Thoracic aorta (tissue), 2 donors: ENCODE results near the gene HMMR. TPM values are rescaled to one million over a fixed set of nuclear protein-coding genes. Genes with fewer than 3 reads are reported as not detected.

Experiments
- ATAC-seq: fragments of 150-250 bp; one replicate; pipeline ENCODE4 v1.8.0; 2017; ENCODE audit warnings: low read depth; ENCODE audit not compliant: insufficient number of reproducible peaks, low FRiP score
- DNase-seq: peaks from one replicate; pipeline ENCODE4 v3.0.0-alpha.2; 2020; ENCODE audit warnings: low spot score
- H3K27ac ChIP-seq, 2 donors: fragments of 200-600 bp; sonication (generic); 1 replicate in 1 of 2; 2 replicates in 1 of 2; pipeline ENCODE4 v1.5.1; 2016; ENCODE audit warnings: mild to moderate bottlenecking in 2 of 2, moderate library complexity in 2 of 2
- H3K27me3 ChIP-seq: fragments of 200-600 bp; sonication (generic); replicated peaks from 2 replicates; pipeline ENCODE4 v1.6.0; 2016; ENCODE audit warnings: mild to moderate bottlenecking; ENCODE audit not compliant: insufficient read depth
- H3K36me3 ChIP-seq: fragments of 200-600 bp; sonication (generic); one replicate; pipeline ENCODE4 v1.5.1; 2016
- H3K4me1 ChIP-seq, 2 donors: fragments of 200-600 bp; sonication (generic); 1 replicate in 1 of 2; 2 replicates in 1 of 2; pipeline versions ENCODE4 v1.5.1 to v1.6.0; 2016; ENCODE audit warnings: low read depth in 2 of 2, mild to moderate bottlenecking in 1 of 2; ENCODE audit not compliant: control insufficient read depth in 1 of 2
- H3K4me3 ChIP-seq: fragments of 200-600 bp; sonication (generic); 2 replicates; pipeline ENCODE4 v1.5.1; 2016; ENCODE audit warnings: mild to moderate bottlenecking
- H3K9me3 ChIP-seq: fragments of 200-600 bp; sonication (generic); 2 replicates; pipeline ENCODE4 v1.5.1; 2016
- CTCF ChIP-seq: fragments of 200-600 bp; sonication (generic); IDR thresholded peaks from one replicate; pipeline ENCODE4 v1.5.1; 2019; ENCODE audit warnings: antibody characterized with exemption
- total RNA-seq, 2 donors: library from RNA; depleted of rRNA; stranded (reverse); fragments of >200 nt; gene quantifications; one replicate each; pipeline versions ENCODE4 v1.1.0 to v1.2.3, GENCODE V29; 2016

HMMR gene
- total RNA-seq, 2 donors from 2014 or later, result 1.1 TPM; not detected in 1

GRCh38 chr5:163503106-163504078 is 43.0 kb downstream of the HMMR start:
- Histone ChIP-seq H3K4me3 (peak overlapping the region; percentile 87), H3K27ac (peak overlapping the region; percentile 92 to 96), H3K9me3 (no peaks in the 10 kb centered on the region), H3K4me1 (peaks cover 22 to 30% of the 10 kb centered on the region in 2 donors), H3K27me3 (no peaks in the 10 kb centered on the region), H3K36me3 (no peaks in the 10 kb centered on the region)
- ATAC-seq (no peak), DNase-seq (peak; percentile 12)
- TF ChIP-seq CTCF, result no peak

DNA sequence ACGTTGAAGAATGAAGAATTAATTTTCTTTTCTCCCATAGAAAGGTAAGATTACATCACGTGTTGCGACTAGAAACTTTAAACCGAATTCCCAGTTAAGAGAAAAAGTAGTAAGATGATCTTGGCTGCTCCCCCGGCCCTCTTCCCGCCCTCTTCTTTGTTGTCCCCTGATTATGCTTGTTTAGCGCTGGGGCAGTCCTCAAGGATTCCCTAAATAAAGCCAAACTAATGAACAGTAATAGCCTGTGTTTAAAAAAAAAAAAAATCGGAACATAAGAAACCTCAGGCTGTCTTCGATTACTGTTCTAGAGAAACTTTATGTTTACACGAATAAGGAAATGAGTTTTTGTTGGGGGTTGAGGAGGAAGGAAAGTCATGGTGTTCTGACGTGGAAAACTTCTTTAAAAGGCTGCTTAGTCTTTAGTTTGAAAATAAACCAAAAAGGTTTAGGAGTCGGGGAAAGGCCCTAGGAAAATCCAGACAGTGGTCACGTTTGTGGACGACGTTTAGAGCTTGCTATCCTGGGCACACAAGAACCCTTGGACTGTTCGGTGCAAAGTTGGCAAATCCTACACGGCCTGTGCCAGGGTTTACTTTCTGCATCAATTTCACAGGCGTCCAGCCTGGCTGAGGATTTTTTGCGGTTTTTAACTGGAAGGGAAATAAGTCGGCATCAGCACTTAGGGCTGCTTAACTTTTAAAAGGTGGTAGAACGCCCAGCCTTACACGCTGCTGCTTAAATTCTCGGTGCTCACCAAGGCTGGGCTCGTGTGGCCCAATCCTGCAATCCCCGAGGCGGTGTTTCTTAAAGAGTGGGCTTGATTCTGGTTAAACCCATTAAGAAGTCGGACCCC is 43.9 kb downstream of the HMMR start:
- no peak for DNase-seq

GRCh38 chr5:163505049-163505367 is 44.6 kb downstream of the HMMR start:
- peak overlapping the region; percentile 87 for H3K4me3 ChIP-seq
- peak overlapping the region; percentile 92 to 96 for H3K27ac ChIP-seq
- H3K9me3 ChIP-seq, result no peaks in the 10 kb centered on the region
- ATAC-seq, result peak; percentile 41
- no peaks in the 10 kb centered on the region for H3K27me3 ChIP-seq
- H3K4me1 ChIP-seq, result peaks cover 35 to 46% of the 10 kb centered on the region in 2 donors
- TF ChIP-seq CTCF, result no peak
- H3K36me3 ChIP-seq, result no peaks in the 10 kb centered on the region
- DNase-seq, result no peak

More for the DNA sequence above, 43.9 kb downstream of the HMMR start:
- Histone ChIP-seq H3K36me3 (no peaks in the 10 kb centered on the region), H3K27me3 (no peaks in the 10 kb centered on the region), H3K4me1 (peaks cover 31 to 39% of the 10 kb centered on the region in 2 donors), H3K9me3 (no peaks in the 10 kb centered on the region), H3K27ac (peak overlapping the region; percentile 92 to 96), H3K4me3 (peak overlapping the region; percentile 87)
- TF ChIP-seq CTCF, result no peak
- peak; percentile 29 for ATAC-seq

DNA sequence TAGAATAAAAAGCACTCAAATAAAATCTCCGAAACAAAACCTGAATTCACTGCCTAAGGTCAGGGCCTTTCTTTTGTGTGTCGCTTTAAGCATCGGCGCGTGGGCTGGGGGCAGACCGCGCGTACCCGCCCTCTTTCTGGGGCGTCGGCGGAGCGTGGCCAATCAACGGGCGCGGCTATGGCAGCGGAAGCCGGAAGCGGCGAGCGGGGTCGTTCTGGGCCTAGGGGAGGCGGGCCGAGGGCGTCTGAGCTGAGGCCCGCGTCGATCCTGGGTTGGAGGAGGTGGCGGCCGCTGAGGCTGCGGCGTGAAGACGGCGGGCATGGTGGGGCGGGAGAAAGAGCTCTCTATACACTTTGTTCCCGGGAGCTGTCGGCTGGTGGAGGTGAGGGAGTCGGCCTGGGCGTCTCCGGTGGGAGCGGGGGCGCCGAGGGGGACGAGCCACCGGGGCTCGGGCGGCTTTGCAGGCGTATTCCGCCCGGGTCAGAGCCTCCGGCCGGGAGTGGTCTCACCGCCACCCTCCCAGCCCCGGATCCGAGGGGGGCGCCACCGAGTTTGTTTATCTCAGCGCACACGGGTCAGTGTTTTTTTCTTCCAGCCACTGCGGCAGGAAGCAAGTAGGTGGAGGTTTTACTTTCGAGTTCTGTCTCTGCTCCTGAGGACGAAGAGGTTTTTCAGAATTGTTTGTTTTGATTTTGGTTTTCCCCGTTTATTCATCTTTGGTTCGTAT is 45.1 kb downstream of the HMMR start, which contains the start of gene MAT2B:
Gene MAT2B, plus strand, starts transcription at position 252 of the 727 bp plus-strand sequence. Its CDS starts 68 bp downstream, at position 320.
- Histone ChIP-seq H3K4me3 (peak within 1 kb of the TSS; percentile 87), H3K4me1 (peaks cover 37 to 51% of the 10 kb centered on the region in 2 donors), H3K27me3 (no peaks in the 10 kb centered on the region), H3K9me3 (no peaks in the 10 kb centered on the region), H3K27ac (peak within 1 kb of the TSS; percentile 92 to 96), H3K36me3 (no peaks in the 10 kb centered on the region)
- ATAC-seq (peak; percentile 85), DNase-seq (peak; percentile 78)
- peak; percentile 39 for TF ChIP-seq CTCF
